Measurements from ENCODE around the gene ANKRD52. TPM values are rescaled to one million over a fixed set of nuclear protein-coding genes. Genes with fewer than 3 reads are reported as not detected.

Gene ANKRD52
- total RNA-seq, 1 donor from 2014 or later: 56.1 TPM

GRCh38 chr12:56188131-56188777 is 69.9 kb downstream of the ANKRD52 start:
- intact Hi-C loops (cut with micrococcal nuclease): loop anchor here (1.0 to 10.0 kb wide), 2 partner anchors 31 to 143 kb away; partner anchors contain the start of gene RPS26

Other genes starting within 250 kb of the ANKRD52 start
- gene IKZF4, start 237.3 kb downstream of the ANKRD52 start, total RNA-seq: 21.8 and 23.3 TPM in 2 replicates
- 30.9 and 32.4 TPM in 2 replicates for gene RPS26, start 216.5 kb downstream of the ANKRD52 start, total RNA-seq
- 0.84 and 1.3 TPM in 2 replicates for gene ERBB3, start 178.2 kb downstream of the ANKRD52 start, total RNA-seq
- gene PA2G4, start 153.8 kb downstream of the ANKRD52 start, total RNA-seq: 273 and 291 TPM in 2 replicates
- 3,715 and 3,764 TPM in 2 replicates for gene RPL41, start 141.8 kb downstream of the ANKRD52 start, total RNA-seq
- 9.3 and 9.5 TPM in 2 replicates for gene ZC3H10, start 140.1 kb downstream of the ANKRD52 start, total RNA-seq
- 362 TPM in 2 replicates for gene ESYT1, start 130.1 kb downstream of the ANKRD52 start, total RNA-seq
- 69.9 and 70.7 TPM in 2 replicates for gene MYL6B, start 105.8 kb downstream of the ANKRD52 start, total RNA-seq
- gene MYL6, start 100.0 kb downstream of the ANKRD52 start, total RNA-seq: 1,606 and 1,617 TPM in 2 replicates
- 136 and 141 TPM in 2 replicates for gene SMARCC2, start 68.9 kb downstream of the ANKRD52 start, total RNA-seq
- 31.7 and 32.7 TPM in 2 replicates for gene RNF41, start 36.5 kb downstream of the ANKRD52 start, total RNA-seq
- gene NABP2, start 34.0 kb downstream of the ANKRD52 start, total RNA-seq: 67.9 and 68.5 TPM in 2 replicates
- 0.86 and 1.0 TPM in 2 replicates for gene SLC39A5, start 28.3 kb downstream of the ANKRD52 start, total RNA-seq
- gene COQ10A, start 8.6 kb upstream of the ANKRD52 start, total RNA-seq: 18.6 and 19.3 TPM in 2 replicates
- 242 TPM in 2 replicates for gene CS, start 41.9 kb upstream of the ANKRD52 start, total RNA-seq
- gene CNPY2, start 57.6 kb upstream of the ANKRD52 start, total RNA-seq: 129 and 139 TPM in 2 replicates
- 47.4 and 51.6 TPM in 2 replicates for gene PAN2, start 75.6 kb upstream of the ANKRD52 start, total RNA-seq
- gene IL23A, start 80.5 kb upstream of the ANKRD52 start, total RNA-seq: 8.6 and 10.1 TPM in 2 replicates
- 159 and 164 TPM in 2 replicates for gene STAT2, start 101.7 kb upstream of the ANKRD52 start, total RNA-seq
- gene APOF, start 104.5 kb upstream of the ANKRD52 start, total RNA-seq: not detected in 2 replicates
- 56.1 and 56.9 TPM in 2 replicates for gene TIMELESS, start 191.0 kb upstream of the ANKRD52 start, total RNA-seq
- not detected in 2 replicates for gene MIP, start 196.3 kb upstream of the ANKRD52 start, total RNA-seq
- gene SPRYD4, start 210.2 kb upstream of the ANKRD52 start, total RNA-seq: 4.4 TPM in 2 replicates
- 0.55 and 0.89 TPM in 2 replicates for gene GLS2, start 229.8 kb upstream of the ANKRD52 start, total RNA-seq